ENCODE measurements around the gene FHIT.

- no peak for TF ChIP-seq CTCF (IDR thresholded peaks at IDR 0.05; ENCODE audit: poor library complexity)
- TF ChIP-seq EZH2 (IDR thresholded peaks at IDR 0.05; ENCODE audit: borderline replicate concordance), result no peak
- TF ChIP-seq EZH2phosphoT487 (IDR thresholded peaks at IDR 0.05; ENCODE audit: low read depth, severe bottlenecking, unreplicated experiment), result no peak
These were observed 1271.7 kb downstream of the FHIT start for GRCh38 chr3:59979542-59979941.

All from hepatocyte (in vitro differentiated cells).